BJ (cell line): ENCODE measurements around the gene ELL. TPM values are rescaled to one million over a fixed set of nuclear protein-coding genes. Genes with fewer than 3 reads are reported as not detected.

ENCODE experiments used
- CTCF ChIA-PET: fragments of 350-600 bp; formaldehyde crosslinking; extraction: SDS; loops from one replicate; lab custom pipeline; 2021; ENCODE audit warnings: antibody characterized with exemption, inconsistent platforms; lab: Yijun Ruan, JAX
- POLR2A ChIA-PET: fragments of 300-600 bp; sonication (Branson Sonifier 250); formaldehyde crosslinking; extraction: SDS; loops from one replicate; lab custom pipeline; 2021; ENCODE audit warnings: antibody characterized with exemption; lab: Charles Lee
- DNase-seq: peaks from one replicate; pipeline ENCODE4 v3.0.0-alpha.2; 2011; ENCODE audit warnings: low read depth
- H3K27me3 ChIP-seq: 2 replicates; pipeline ENCODE4 v1.6.0; 2011; ENCODE audit warnings: low read length; ENCODE audit not compliant: control insufficient read depth, insufficient read depth
- H3K36me3 ChIP-seq: 2 replicates; pipeline ENCODE4 v1.5.1; 2011; ENCODE audit warnings: low read length; ENCODE audit not compliant: control insufficient read depth, insufficient read depth
- H3K4me3 ChIP-seq: 2 replicates; pipeline ENCODE4 v1.5.1; 2011; ENCODE audit warnings: low read depth, mild to moderate bottlenecking, control low read depth, low read length
- polyA plus RNA-seq: library from polyadenylated mRNA; depleted of rRNA; stranded (reverse); fragments of >200 nt; gene quantifications from 2 replicates; pipeline ENCODE4 v1.2.3, GENCODE V29; 2011
- TF ChIP-seq, protein P1 (sequence below): IDR thresholded peaks from 2 replicates; pipeline ENCODE4 v1.5.1; 2011; ENCODE audit warnings: low read depth, mild to moderate bottlenecking, control low read depth, inconsistent platforms, low read length, moderate library complexity; ENCODE audit not compliant: insufficient read depth

Gene ELL
- polyA plus RNA-seq, 1 experiment, result 10.2 TPM

DNA sequence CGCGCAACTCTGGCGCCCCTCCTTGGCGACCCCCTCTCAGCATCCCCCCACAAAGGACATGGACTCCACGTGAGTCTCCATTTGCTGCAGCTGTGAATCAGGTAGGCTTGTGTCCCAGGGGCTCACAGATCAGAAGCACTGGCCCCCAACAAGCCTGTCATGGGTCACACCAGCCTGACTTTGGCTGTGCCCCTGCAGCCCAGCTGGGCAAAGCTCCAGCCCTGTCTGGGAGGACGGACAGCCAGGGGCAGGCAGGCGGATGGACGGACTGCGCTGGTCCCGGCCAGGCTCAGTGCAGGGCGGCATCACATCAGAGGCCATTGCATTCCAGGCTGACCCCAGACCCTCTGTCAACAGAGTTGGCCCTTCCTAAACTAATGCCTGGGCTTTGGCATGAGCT lies 55.5 kb downstream of the ELL start:
- ChIA-PET POLR2A (no interaction called here), CTCF (interaction anchor here (0.6 to 3.3 kb wide), 11 partner anchors 16 to 406 kb away, joined by 3 to 16 read pairs (median 3); partner anchors contain the start of genes REX1BD and UBA52)
- DNase-seq, result no peak
- Histone ChIP-seq H3K36me3 (peaks cover 36% of the 10 kb centered on the region), H3K27me3 (no peaks in the 10 kb centered on the region), H3K4me3 (no peak overlapping the region)
- TF ChIP-seq, protein P1, sequence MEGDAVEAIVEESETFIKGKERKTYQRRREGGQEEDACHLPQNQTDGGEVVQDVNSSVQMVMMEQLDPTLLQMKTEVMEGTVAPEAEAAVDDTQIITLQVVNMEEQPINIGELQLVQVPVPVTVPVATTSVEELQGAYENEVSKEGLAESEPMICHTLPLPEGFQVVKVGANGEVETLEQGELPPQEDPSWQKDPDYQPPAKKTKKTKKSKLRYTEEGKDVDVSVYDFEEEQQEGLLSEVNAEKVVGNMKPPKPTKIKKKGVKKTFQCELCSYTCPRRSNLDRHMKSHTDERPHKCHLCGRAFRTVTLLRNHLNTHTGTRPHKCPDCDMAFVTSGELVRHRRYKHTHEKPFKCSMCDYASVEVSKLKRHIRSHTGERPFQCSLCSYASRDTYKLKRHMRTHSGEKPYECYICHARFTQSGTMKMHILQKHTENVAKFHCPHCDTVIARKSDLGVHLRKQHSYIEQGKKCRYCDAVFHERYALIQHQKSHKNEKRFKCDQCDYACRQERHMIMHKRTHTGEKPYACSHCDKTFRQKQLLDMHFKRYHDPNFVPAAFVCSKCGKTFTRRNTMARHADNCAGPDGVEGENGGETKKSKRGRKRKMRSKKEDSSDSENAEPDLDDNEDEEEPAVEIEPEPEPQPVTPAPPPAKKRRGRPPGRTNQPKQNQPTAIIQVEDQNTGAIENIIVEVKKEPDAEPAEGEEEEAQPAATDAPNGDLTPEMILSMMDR, result no peak

DNA sequence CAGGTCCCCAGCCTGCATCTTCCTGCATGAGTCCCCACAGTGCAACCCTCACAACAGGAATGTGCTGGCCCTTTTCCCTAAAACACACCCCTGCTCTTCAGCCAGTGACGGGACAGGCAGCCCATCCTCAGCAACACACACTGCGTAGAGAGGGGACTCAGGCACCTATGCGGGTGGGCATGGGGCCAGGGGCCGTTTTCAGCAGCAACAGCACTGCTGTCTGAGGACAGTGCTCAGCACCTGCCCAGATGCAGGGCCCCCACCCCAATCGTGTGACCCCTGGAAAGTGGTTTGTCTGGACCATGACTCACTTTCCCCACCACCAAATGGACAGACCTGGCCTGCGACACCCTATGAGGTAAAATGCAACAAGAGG lies 55.9 kb downstream of the ELL start:
- TF ChIP-seq, protein P1, result no peak
- ChIA-PET CTCF (interaction anchor here (0.6 to 3.3 kb wide), 10 partner anchors 15 to 407 kb away, joined by 3 to 16 read pairs (median 3); partner anchors contain the start of genes REX1BD and UBA52), POLR2A (no interaction called here)
- DNase-seq, result no peak
- H3K4me3 ChIP-seq, result no peak overlapping the region
- H3K27me3 ChIP-seq, result no peaks in the 10 kb centered on the region
- H3K36me3 ChIP-seq, result peaks cover 40% of the 10 kb centered on the region

DNA sequence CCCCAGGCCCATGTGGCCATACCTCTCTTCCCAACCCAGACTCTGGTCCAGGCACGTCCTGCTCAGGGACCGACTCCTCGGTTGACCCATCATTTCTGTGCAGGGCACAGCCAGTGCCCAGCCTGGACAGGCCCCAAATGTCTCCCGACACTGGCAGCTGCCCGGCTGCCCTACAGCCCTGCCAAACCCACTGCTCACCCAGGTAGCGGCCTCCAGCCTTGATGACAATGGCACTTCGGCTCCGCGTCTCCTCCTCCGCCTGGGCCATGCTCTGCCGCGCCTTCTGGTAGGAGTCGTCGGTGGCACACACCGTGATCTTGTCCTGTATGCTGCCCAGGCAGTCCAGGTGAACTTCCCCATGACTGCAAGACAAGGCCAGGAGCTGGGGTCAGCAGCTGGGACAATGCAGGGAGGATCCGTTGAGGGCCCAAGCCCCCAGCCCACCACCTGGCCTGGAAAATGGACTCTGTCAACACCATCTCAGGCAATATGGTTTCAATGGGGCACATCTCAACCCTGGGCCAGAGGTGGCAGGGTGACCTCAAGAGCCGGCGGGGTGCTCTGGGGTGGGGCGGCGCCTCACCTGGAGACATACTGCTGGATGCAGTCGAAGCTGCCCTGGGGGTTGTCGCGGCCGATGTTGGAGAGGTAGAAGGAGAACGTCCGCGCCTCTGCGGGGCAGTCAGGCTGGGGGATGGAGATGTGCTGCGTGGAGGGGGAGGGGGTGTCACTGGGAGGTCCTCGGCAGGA lies 56.5 kb downstream of the ELL start:
- CTCF ChIA-PET, result interaction anchor here (0.6 to 3.3 kb wide), 9 partner anchors 15 to 382 kb away, joined by 3 to 16 read pairs (median 3); partner anchors contain the start of genes REX1BD and UBA52
- Histone ChIP-seq H3K36me3 (peaks cover 46% of the 10 kb centered on the region), H3K27me3 (no peaks in the 10 kb centered on the region), H3K4me3 (no peak overlapping the region)
- POLR2A ChIA-PET, result interaction anchor here (0.6 kb wide), 1 partner anchor 15 kb away, joined by 6 read pairs; no protein-coding TSS in a partner anchor
- TF ChIP-seq, protein P1, result no peak
- DNase-seq, result no peak

DNA sequence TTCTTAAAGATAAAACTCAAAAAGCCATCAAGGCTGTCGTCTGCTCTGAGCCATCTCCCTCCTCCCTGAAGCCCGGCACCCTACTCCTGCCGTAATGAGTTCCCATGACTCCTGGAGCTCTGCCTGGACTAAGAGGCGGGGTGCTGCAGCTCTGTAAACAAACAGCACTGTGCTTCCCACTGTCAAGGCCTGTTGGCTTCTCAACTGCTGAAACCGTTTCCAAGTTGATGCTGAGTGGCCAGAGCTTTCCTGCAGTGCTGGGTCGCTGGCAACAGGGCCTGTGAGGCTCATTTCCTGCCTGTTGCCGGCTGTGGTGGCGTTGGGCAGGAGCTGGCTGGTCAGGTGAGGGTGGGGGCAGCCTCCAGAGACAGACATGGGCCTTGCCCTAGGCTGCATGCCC lies 57.2 kb downstream of the ELL start:
- DNase-seq, result no peak
- peaks cover 49% of the 10 kb centered on the region for H3K36me3 ChIP-seq
- POLR2A ChIA-PET, result no interaction called here
- H3K27me3 ChIP-seq, result no peaks in the 10 kb centered on the region
- CTCF ChIA-PET, result interaction anchor here (0.6 to 3.3 kb wide), 8 partner anchors 14 to 212 kb away, joined by 3 to 16 read pairs (median 3); partner anchors contain the start of gene REX1BD
- TF ChIP-seq, protein P1, result no peak
- H3K4me3 ChIP-seq, result no peak overlapping the region

DNA sequence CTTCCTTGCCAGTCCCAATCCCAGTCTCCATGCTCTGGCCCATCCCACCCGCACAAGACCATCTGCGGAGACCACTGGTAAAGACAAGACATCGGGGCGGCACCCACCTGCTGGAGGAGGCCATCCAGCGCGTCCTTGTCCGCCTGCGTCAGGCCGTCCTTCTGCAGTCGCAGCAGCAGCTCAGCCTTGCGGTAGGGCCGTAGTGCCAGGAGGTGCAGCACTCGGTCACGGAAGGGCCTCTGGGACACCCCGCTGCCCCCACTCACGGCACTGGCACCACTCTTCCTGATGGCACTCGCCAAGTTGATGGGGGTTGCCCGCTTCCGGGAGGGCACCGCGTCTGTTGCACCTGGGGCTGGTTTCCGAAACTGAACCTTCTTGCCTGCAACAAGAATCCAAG lies 60.4 kb downstream of the ELL start:
- ChIA-PET POLR2A (no interaction called here), CTCF (interaction anchor here (0.7 to 5.1 kb wide), 22 partner anchors 8 to 386 kb away, joined by 3 to 57 read pairs (median 4); partner anchors contain the start of genes ELL and REX1BD)
- DNase-seq, result no peak
- peaks cover 52% of the 10 kb centered on the region for H3K36me3 ChIP-seq
- TF ChIP-seq, protein P1, result no peak
- H3K27me3 ChIP-seq, result no peaks in the 10 kb centered on the region
- no peak overlapping the region for H3K4me3 ChIP-seq
